SK-N-SH (cell line): ENCODE results near the gene MAD1L1.

Experiments used
- RFX5 ChIP-seq: IDR thresholded peaks from 2 replicates; pipeline ENCODE4 v1.6.1; 2012; ENCODE audit warnings: mild to moderate bottlenecking, improper control_type of control experiment, low read length
- TF ChIP-seq, protein P1 (sequence below): fragments of 150-350 bp; IDR thresholded peaks from 2 replicates; pipeline ENCODE4 v1.6.1; 2016; ENCODE audit warnings: mild to moderate bottlenecking, low read depth, low read length
- TF ChIP-seq, protein P2 (sequence below): IDR thresholded peaks from 2 replicates; pipeline ENCODE4 v1.6.1; 2012; ENCODE audit warnings: mild to moderate bottlenecking, low read depth, low read length, moderate library complexity

DNA sequence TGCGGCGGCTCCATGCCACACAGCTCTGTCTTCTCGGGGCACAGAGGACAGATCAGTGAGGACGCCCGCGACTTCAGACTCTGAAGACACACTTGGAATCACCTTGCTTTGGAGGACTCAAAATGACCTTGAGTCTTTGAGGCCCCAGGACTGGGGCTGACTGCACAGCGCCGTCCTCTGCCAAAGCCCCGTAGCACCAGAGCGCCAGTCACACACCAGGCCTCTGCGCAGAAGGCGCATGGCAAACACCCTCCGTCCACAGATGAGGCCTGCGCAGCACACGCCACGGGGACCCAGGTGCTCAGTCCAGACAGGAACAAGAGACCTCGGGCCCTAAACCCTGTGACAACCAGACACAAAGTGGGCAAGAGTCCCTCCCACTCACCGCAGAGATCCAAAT is 134.7 kb downstream of the MAD1L1 start:
- TF ChIP-seq, protein P1, sequence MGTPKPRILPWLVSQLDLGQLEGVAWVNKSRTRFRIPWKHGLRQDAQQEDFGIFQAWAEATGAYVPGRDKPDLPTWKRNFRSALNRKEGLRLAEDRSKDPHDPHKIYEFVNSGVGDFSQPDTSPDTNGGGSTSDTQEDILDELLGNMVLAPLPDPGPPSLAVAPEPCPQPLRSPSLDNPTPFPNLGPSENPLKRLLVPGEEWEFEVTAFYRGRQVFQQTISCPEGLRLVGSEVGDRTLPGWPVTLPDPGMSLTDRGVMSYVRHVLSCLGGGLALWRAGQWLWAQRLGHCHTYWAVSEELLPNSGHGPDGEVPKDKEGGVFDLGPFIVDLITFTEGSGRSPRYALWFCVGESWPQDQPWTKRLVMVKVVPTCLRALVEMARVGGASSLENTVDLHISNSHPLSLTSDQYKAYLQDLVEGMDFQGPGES, result no peak
- no peak for TF ChIP-seq RFX5
- TF ChIP-seq, protein P2, sequence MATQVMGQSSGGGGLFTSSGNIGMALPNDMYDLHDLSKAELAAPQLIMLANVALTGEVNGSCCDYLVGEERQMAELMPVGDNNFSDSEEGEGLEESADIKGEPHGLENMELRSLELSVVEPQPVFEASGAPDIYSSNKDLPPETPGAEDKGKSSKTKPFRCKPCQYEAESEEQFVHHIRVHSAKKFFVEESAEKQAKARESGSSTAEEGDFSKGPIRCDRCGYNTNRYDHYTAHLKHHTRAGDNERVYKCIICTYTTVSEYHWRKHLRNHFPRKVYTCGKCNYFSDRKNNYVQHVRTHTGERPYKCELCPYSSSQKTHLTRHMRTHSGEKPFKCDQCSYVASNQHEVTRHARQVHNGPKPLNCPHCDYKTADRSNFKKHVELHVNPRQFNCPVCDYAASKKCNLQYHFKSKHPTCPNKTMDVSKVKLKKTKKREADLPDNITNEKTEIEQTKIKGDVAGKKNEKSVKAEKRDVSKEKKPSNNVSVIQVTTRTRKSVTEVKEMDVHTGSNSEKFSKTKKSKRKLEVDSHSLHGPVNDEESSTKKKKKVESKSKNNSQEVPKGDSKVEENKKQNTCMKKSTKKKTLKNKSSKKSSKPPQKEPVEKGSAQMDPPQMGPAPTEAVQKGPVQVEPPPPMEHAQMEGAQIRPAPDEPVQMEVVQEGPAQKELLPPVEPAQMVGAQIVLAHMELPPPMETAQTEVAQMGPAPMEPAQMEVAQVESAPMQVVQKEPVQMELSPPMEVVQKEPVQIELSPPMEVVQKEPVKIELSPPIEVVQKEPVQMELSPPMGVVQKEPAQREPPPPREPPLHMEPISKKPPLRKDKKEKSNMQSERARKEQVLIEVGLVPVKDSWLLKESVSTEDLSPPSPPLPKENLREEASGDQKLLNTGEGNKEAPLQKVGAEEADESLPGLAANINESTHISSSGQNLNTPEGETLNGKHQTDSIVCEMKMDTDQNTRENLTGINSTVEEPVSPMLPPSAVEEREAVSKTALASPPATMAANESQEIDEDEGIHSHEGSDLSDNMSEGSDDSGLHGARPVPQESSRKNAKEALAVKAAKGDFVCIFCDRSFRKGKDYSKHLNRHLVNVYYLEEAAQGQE, result no peak
